Occipital lobe (tissue), 2 donors: ENCODE data around the gene DLL1. TPM values are rescaled to one million over a fixed set of nuclear protein-coding genes. Genes with fewer than 3 reads are reported as not detected.

Experiments
- DNase-seq: peaks from one replicate; lab custom pipeline; 2025; lab: John Stamatoyannopoulos, UW
- total RNA-seq: library from RNA; depleted of rRNA; stranded (reverse); fragments of >200 nt; gene quantifications from one replicate; pipeline ENCODE4 v1.2.3, GENCODE V29; 2014

DLL1 gene
- total RNA-seq, 1 donor from 2014 or later, result 11.9 TPM

- DNase-seq, result no peak
These were observed 4.9 kb upstream of the DLL1 start for GRCh38 chr6:170295510-170296422.

- no peak for DNase-seq
These were observed 4.1 kb upstream of the DLL1 start for GRCh38 chr6:170294813-170295509.

GRCh38 chr6:170294298-170294730, 3.4 kb upstream of the DLL1 start:
- no peak for DNase-seq

- no peak for DNase-seq
These were observed 2.7 kb upstream of the DLL1 start for GRCh38 chr6:170293341-170294231.

DNA sequence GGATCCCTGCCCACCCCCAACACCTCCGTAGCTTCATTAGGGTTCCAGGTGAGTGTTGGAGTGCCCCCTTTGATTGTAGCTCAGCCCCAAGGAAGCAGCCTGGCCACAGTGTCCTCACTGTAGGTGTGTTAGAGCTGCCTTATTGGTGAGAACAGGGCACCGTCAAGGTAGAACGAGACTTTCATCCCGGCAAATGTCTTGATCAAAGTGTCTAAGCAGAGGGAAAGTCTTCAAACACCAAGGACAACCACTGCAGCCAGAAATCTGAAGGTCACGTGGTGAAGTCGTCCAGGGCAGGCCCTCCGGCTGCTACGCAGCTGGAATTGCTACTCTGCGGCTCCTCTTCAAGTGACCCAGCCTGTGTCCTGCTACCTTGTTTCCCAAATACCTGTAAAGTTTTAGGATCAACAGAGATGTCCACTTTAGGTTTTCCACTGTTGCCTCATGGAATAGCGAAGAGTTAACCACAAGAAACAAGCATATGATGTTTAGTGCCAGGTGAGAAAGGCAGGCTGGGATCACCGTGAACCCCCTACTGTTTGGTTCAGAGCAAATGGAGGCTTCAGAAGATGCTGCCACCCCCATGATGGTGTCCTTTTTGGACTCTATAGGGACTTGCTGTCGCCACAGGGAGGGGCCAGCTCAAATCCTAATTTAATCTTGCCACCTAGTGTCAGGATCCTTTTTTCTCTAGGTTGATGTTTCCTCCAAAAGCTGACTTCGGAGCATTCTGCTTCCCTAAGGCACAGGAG, 1.7 kb upstream of the DLL1 start:
- DNase-seq, result no peak

DNA sequence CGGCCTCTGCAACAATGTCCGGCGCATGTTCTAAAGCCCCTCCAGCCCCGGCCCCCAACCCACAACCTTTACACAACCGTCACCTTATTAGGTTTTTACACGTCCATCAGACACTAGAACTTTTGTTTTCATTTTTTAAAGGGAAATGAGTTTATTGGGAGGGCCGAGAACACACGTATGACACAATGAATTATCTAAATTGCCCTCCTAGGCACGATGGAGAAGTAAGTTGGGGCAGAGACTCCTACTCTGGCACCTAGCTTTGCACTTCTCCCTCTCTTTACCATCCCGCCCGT, 1.2 kb upstream of the DLL1 start:
- no peak for DNase-seq

GRCh38 chr6:170291271-170292110, 613 bp upstream of the DLL1 start:
- peak; percentile 68 for DNase-seq

DNA sequence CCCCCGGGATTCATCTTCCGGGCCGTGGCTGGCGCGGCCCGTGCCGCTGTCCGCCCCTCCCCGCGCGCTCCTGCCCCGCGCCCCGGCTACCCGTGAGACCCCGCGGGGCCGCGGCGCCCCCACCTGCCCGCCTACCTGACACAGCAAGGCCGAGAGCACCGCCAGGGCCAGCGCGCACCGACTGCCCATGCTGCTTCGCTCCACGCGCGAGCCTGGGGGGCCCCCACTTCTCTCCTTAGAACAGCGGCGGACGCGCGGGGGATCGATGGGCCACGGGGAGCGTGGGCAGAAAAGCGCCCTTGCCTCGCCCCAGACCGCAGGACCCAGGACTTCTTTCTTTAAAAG, 955 bp downstream of the DLL1 start:
- DNase-seq, result no peak

DNA sequence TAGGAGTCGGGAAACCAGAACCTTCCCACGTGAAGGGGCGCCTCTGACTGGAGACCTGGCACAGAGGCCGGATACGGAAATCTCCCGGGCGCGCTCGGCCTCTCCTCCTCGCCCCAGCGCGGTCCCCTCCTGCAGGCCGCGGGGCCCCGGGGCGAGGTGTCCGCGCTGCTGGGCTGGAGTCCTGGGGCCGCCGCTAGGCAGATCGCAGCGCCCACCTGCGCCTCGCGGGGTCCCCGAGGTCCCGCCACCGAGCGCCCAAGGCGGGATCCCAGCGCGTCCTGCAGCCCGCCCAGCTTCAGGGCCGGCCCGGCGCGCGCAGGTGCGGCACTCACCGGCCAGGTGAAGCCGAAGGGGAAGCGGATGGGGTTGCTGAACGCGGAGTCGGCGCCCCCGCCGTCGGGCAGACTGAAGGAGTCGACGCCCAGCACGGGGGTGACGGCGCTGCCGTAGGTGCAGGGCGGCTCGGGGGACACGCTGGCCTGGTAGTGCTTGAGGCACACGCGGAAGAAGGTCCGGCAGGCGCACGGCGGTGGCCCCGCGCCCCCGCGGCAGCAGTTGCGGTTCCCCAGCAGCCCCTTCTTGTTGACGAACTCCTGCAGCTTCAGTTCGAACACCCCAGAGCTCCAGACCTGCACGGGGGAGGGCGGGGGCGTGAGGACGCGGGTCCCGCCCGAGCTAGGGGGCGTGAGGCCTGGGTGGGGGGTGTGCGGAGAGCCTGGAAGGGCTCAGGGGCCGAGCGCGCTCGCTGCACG, 1.5 kb downstream of the DLL1 start:
- no peak for DNase-seq

DNA sequence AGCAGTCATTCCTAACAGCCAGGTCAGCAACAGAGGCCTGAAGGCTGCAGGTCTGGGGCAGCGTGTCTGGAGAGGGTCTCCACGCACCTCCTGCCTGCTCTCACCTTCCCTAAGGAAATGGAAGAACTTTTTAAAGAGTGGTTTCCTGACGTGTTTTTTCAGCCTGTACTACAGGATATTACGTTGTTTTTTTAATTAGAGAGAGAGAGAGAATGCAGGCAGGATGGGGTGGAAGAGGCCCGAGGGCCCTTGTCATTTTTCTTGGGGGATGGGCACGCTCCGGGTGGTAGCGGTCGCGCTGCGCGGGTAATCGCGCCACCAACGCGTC, 2.1 kb downstream of the DLL1 start:
- DNase-seq, result no peak

DNA sequence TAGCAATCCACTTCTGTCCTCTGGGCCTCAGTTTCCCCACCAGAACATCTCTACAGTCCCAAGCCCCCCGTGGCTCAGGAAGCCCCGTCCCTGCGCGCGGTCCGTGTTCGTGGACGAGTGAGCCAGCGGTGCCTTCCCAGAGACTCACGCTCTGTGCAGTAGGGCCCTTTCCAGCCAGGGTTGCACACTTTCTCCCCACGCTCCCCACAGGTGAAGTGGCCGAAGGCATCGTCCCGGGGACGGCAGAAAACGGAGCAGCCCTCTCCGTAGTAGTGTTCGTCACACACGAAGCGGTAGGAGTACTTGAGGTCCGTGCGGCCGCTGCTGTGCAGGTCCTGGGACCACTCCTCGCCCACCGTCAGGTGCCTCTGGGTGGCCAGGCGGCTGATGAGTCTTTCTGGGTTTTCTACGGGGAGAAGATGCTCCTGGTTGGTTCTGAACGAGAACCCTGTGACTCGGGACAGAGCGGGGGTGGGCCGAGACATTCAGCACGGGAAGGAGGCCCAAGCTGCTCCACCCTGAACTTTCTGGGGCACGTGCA, 2.7 kb downstream of the DLL1 start:
- no peak for DNase-seq

DNA sequence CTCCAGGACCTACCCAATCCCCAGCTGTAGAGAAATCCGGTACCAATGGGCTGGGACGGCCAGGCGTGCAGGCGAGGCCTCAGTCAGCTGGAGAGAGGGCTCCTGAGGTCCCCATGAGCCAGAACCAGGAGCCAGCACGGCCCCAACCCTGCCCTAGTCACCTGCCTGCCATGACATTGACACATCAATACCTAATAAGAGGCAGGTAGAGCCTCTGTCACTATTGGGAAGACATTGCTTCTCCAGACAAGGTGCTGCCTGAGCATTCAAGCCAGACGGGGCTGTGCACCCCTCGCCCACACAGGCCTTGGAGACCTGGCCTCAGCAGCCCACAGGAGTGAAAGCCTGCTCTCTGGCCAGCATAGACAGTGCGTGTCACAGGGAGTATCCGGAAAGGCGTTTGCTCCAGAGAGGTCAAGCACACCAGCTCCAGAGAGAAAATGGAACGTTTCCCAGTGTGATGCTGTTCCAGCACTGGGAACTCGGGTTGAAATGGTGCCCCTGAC, 3.5 kb downstream of the DLL1 start:
- no peak for DNase-seq

GRCh38 chr6:170286934-170287265, 4.0 kb downstream of the DLL1 start:
- no peak for DNase-seq

GRCh38 chr6:170286246-170286933, 4.5 kb downstream of the DLL1 start:
- peak; percentile 40 for DNase-seq

- no peak for DNase-seq
These were observed 5.4 kb downstream of the DLL1 start for GRCh38 chr6:170285482-170285881.

DNA sequence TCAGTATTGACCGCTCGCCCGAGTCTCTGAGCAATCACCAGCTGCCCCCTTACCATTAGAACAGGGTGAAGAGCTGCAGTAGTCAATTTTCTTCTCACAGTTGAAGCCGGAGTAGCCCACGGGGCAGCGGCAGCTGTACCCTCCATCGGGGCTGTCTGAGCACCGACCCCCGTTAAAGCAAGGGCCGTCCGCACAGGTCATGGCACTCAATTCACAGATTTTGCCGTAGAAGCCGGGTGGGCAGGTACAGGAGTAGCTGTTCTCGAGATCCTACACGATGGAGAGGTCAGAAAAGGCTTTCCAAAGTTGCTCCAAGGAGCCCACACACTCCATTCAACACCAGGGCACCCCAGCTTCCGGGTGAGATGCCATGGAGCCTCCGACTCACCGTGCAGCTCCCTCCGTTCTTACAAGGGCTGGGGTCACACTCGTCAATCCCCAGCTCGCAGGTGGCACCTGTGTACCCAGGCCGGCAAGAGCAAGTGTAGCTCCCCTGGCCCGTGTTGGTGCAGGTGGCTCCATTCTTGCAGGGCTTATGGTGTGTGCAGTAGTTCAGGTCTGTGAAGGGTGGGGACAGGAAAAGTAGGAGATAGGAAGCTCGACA, 5.9 kb downstream of the DLL1 start:
- DNase-seq, result no peak

DNA sequence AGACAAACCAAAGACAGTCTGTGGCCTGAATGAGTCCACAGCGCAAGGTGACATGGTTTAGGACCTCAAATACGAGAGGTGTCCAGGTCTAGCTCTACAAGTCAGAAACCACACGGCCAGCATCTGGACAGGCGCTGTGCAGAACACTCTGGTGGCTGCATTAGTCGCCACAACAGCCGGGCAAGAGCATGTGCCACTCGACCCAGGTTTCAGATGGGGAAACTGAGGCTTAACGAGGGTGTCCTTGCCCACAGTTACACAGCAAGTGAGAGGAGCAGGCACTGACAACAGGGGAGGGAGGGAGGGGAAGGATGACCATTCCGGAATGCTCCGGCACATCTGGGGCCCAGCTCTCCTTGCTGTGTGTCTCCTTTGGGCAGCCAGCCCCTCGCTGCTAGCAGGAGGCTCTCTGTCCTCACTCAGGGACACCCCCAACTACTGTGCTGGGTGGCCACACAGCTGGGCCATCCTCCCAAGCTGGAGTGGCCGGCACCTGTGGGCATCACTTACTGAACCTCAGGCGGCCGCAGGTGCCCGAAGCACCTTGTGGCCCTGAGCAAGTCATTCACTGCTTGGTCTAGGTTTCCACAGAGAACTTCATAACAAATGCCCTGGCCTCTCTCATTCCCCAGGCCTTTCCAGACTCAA, 6.6 kb downstream of the DLL1 start:
- DNase-seq, result no peak
